ENCODE results near the gene DSCAML1. TPM values are rescaled to one million over a fixed set of nuclear protein-coding genes. Genes with fewer than 3 reads are reported as not detected.

The DSCAML1 gene
- total RNA-seq, 1 donor from 2014 or later, result 2.5 TPM

GRCh38 chr11:117794135-117794534 lies 2.9 kb downstream of the DSCAML1 start:
- no peaks in the 10 kb centered on the region for H3K36me3 Mint-ChIP-seq
- TF ChIP-seq, protein P1, sequence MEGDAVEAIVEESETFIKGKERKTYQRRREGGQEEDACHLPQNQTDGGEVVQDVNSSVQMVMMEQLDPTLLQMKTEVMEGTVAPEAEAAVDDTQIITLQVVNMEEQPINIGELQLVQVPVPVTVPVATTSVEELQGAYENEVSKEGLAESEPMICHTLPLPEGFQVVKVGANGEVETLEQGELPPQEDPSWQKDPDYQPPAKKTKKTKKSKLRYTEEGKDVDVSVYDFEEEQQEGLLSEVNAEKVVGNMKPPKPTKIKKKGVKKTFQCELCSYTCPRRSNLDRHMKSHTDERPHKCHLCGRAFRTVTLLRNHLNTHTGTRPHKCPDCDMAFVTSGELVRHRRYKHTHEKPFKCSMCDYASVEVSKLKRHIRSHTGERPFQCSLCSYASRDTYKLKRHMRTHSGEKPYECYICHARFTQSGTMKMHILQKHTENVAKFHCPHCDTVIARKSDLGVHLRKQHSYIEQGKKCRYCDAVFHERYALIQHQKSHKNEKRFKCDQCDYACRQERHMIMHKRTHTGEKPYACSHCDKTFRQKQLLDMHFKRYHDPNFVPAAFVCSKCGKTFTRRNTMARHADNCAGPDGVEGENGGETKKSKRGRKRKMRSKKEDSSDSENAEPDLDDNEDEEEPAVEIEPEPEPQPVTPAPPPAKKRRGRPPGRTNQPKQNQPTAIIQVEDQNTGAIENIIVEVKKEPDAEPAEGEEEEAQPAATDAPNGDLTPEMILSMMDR (IDR thresholded peaks at IDR 0.05; ENCODE audit: unreplicated experiment), result no peak
- H3K9me3 Mint-ChIP-seq, result no peaks in the 10 kb centered on the region
- H3K27ac Mint-ChIP-seq, result no peak overlapping the region
- peaks cover 97% of the 10 kb centered on the region for H3K27me3 Mint-ChIP-seq (ENCODE audit: low read depth)
- DNase-seq (ENCODE audit: low spot score in 2 of 2, unreplicated experiment in 2 of 2), result no peak
- no peak overlapping the region for H3K4me3 Mint-ChIP-seq
- H3K4me1 Mint-ChIP-seq, result peaks cover 18% of the 10 kb centered on the region

DNA sequence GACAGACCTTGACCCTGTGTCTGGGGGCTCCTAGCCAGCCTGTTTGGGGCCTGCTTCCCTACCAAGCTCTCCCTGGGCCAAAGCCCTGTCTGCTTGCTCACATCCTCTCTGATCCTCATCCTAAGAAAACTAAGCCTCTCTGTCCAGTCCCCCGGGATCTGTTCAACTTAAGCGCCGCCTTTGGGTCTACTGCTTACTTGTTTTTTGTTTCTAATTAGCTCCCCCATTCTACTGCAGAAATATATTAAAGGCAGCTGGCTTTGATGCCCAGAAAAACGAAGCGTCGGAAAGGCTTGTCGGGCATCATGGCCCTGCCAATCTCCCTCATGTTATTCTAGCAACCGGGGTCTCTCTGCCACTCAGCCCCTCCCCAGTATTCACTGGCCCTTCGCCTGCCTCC lies 3.4 kb downstream of the DSCAML1 start:
- no peak for DNase-seq (ENCODE audit: low spot score in 2 of 2, unreplicated experiment in 2 of 2)
- TF ChIP-seq, protein P1 (IDR thresholded peaks at IDR 0.05; ENCODE audit: unreplicated experiment), result no peak
- Mint-ChIP-seq H3K36me3 (no peaks in the 10 kb centered on the region), H3K4me1 (peaks cover 18% of the 10 kb centered on the region), H3K4me3 (no peak overlapping the region), H3K27ac (no peak overlapping the region), H3K27me3 (ENCODE audit: low read depth) (peaks cover 97% of the 10 kb centered on the region), H3K9me3 (no peaks in the 10 kb centered on the region)

- Mint-ChIP-seq H3K36me3 (no peaks in the 10 kb centered on the region), H3K4me1 (peaks cover 18% of the 10 kb centered on the region), H3K4me3 (no peak overlapping the region), H3K27ac (no peak overlapping the region), H3K27me3 (ENCODE audit: low read depth) (peaks cover 97% of the 10 kb centered on the region), H3K9me3 (no peaks in the 10 kb centered on the region)
- no peak for DNase-seq (ENCODE audit: low spot score in 2 of 2, unreplicated experiment in 2 of 2)
- TF ChIP-seq, protein P1 (IDR thresholded peaks at IDR 0.05; ENCODE audit: unreplicated experiment), result no peak
These were observed 4.0 kb downstream of the DSCAML1 start for GRCh38 chr11:117792992-117793391.

GRCh38 chr11:117792241-117792640 lies 4.8 kb downstream of the DSCAML1 start:
- TF ChIP-seq, protein P1 (IDR thresholded peaks at IDR 0.05; ENCODE audit: unreplicated experiment), result no peak
- H3K4me3 Mint-ChIP-seq, result no peak overlapping the region
- peaks cover 97% of the 10 kb centered on the region for H3K27me3 Mint-ChIP-seq (ENCODE audit: low read depth)
- H3K4me1 Mint-ChIP-seq, result peaks cover 14% of the 10 kb centered on the region
- no peak for DNase-seq (ENCODE audit: low spot score in 2 of 2, unreplicated experiment in 2 of 2)
- H3K36me3 Mint-ChIP-seq, result no peaks in the 10 kb centered on the region
- H3K9me3 Mint-ChIP-seq, result no peaks in the 10 kb centered on the region
- H3K27ac Mint-ChIP-seq, result no peak overlapping the region

DNA sequence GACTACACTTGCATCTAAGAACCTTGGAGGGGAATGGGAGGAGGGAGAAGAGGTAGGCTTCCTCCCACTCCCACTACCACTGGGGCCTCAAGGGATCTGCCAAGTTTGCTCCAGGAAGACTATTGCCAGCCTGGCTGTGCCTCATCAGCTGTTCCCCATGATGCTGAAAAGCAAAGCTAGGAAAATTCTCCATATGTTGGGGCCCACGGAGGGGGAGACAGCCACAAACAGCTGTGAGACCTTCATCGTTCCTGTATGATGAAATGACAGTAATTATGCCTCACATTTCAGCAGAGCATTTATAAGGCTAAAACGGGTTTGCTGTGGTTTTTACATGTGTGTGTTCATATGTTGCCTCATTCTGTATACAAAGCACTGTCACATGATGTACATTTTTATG lies 6.7 kb downstream of the DSCAML1 start:
- DNase-seq (ENCODE audit: low spot score in 2 of 2, unreplicated experiment in 2 of 2), result no peak
- H3K9me3 Mint-ChIP-seq, result no peaks in the 10 kb centered on the region
- H3K36me3 Mint-ChIP-seq, result no peaks in the 10 kb centered on the region
- H3K27ac Mint-ChIP-seq, result no peak overlapping the region
- H3K4me1 Mint-ChIP-seq, result peaks cover 11% of the 10 kb centered on the region
- TF ChIP-seq, protein P1 (IDR thresholded peaks at IDR 0.05; ENCODE audit: unreplicated experiment), result no peak
- H3K4me3 Mint-ChIP-seq, result no peak overlapping the region
- peaks cover 99% of the 10 kb centered on the region for H3K27me3 Mint-ChIP-seq (ENCODE audit: low read depth)

- no peak overlapping the region for H3K4me3 Mint-ChIP-seq
These were observed 7.8 kb downstream of the DSCAML1 start for GRCh38 chr11:117789241-117789640.

More at GRCh38 chr11:117789241-117789640, 7.8 kb downstream of the DSCAML1 start:
- no peaks in the 10 kb centered on the region for H3K36me3 Mint-ChIP-seq
- H3K9me3 Mint-ChIP-seq, result no peaks in the 10 kb centered on the region
- peaks cover 8% of the 10 kb centered on the region for H3K4me1 Mint-ChIP-seq
- TF ChIP-seq, protein P1 (IDR thresholded peaks at IDR 0.05; ENCODE audit: unreplicated experiment), result no peak
- H3K27ac Mint-ChIP-seq, result no peak overlapping the region
- H3K27me3 Mint-ChIP-seq (ENCODE audit: low read depth), result peaks cover 99% of the 10 kb centered on the region
- no peak for DNase-seq (ENCODE audit: low spot score in 2 of 2, unreplicated experiment in 2 of 2)
